Neural progenitor cell (in vitro differentiated cells): ENCODE data around the gene CDK5RAP3. TPM values are rescaled to one million over a fixed set of nuclear protein-coding genes. Genes with fewer than 3 reads are reported as not detected.

Experiments
- DNase-seq: peaks from one replicate; pipeline ENCODE4 v3.0.0-alpha.2; 2016; ENCODE audit warnings: low spot score
- H2AFZ ChIP-seq: fragments of 200-600 bp; sonication (generic); replicated peaks from 2 replicates; pipeline ENCODE4 v1.6.1; 2016; ENCODE audit warnings: antibody characterized with exemption
- H3F3A ChIP-seq: fragments of 200-600 bp; sonication (generic); 2 replicates; pipeline ENCODE4 v1.6.1; 2016; ENCODE audit warnings: antibody characterized with exemption, low read depth
- H3K27ac ChIP-seq: fragments of 200-600 bp; sonication (generic); 2 replicates; pipeline ENCODE4 v1.5.1; 2016; ENCODE audit warnings: mild to moderate bottlenecking
- H3K27me3 ChIP-seq: fragments of 200-600 bp; sonication (generic); 2 replicates; pipeline ENCODE4 v1.6.1; 2016; ENCODE audit warnings: mild to moderate bottlenecking, moderate library complexity
- H3K36me3 ChIP-seq: fragments of 200-600 bp; sonication (generic); 2 replicates; pipeline ENCODE4 v1.5.1; 2016
- H3K4me1 ChIP-seq: fragments of 200-600 bp; sonication (generic); 2 replicates; pipeline ENCODE4 v1.6.1; 2016; ENCODE audit warnings: mixed run types
- H3K4me2 ChIP-seq: fragments of 200-600 bp; sonication (generic); 2 replicates; pipeline ENCODE4 v1.6.1; 2016
- H3K4me3 ChIP-seq: fragments of 200-600 bp; sonication (generic); 2 replicates; pipeline ENCODE4 v1.5.1; 2016
- H3K79me2 ChIP-seq: fragments of 200-600 bp; sonication (generic); 2 replicates; pipeline ENCODE4 v1.6.1; 2016; ENCODE audit warnings: low read depth
- H3K9ac ChIP-seq: fragments of 200-600 bp; sonication (generic); 2 replicates; pipeline ENCODE4 v1.6.1; 2016
- H3K9me3 ChIP-seq: fragments of 200-600 bp; sonication (generic); 2 replicates; pipeline ENCODE4 v1.5.1; 2016; ENCODE audit warnings: low read depth
- H4K20me1 ChIP-seq: fragments of 200-600 bp; sonication (generic); 2 replicates; pipeline ENCODE4 v1.6.1; 2016; ENCODE audit warnings: low read depth
- H3K27ac Mint-ChIP-seq: 3 replicates; pipeline ENCODE4 v1.8.0; 2021; ENCODE audit warnings: mixed read lengths
- H3K27me3 Mint-ChIP-seq: 2 replicates; pipeline ENCODE4 v1.8.0; 2022; ENCODE audit warnings: low read depth, mild to moderate bottlenecking, inconsistent platforms, moderate library complexity, mixed read lengths; ENCODE audit not compliant: insufficient read depth
- H3K36me3 Mint-ChIP-seq: 3 replicates; pipeline ENCODE4 v1.8.0; 2021; ENCODE audit warnings: mixed read lengths
- H3K4me1 Mint-ChIP-seq: 3 replicates; pipeline ENCODE4 v1.8.0; 2021; ENCODE audit warnings: mixed read lengths
- H3K4me3 Mint-ChIP-seq: 3 replicates; pipeline ENCODE4 v1.8.0; 2021; ENCODE audit warnings: mild to moderate bottlenecking, moderate library complexity, mixed read lengths
- H3K9me3 Mint-ChIP-seq: 3 replicates; pipeline ENCODE4 v1.8.0; 2020; ENCODE audit warnings: mixed read lengths
- CTCF ChIP-seq: fragments of 200-600 bp; sonication (generic); IDR thresholded peaks from 2 replicates; pipeline ENCODE4 v1.5.1; 2017; ENCODE audit warnings: antibody characterized with exemption, mild to moderate bottlenecking
- EZH2 ChIP-seq: fragments of 200-600 bp; sonication (generic); IDR thresholded peaks from 2 replicates; pipeline ENCODE4 v1.6.1; 2017; ENCODE audit warnings: antibody characterized with exemption, mild to moderate bottlenecking, moderate library complexity
- EZH2phosphoT487 ChIP-seq: fragments of 200-600 bp; sonication (generic); IDR thresholded peaks from 2 replicates; pipeline ENCODE4 v1.6.1; 2017; ENCODE audit warnings: antibody characterized with exemption
- total RNA-seq: library from RNA; depleted of rRNA; stranded (reverse); fragments of >200 nt; gene quantifications from 2 replicates; pipeline ENCODE4 v1.2.3, GENCODE V29; 2015; ENCODE audit warnings: low replicate concordance

CDK5RAP3 gene
- total RNA-seq, 1 donor from 2014 or later, result 104 TPM

GRCh38 chr17:47961406-47961805 lies 9.5 kb upstream of the CDK5RAP3 start:
- TF ChIP-seq EZH2 (no peak), EZH2phosphoT487 (no peak), CTCF (no peak)
- DNase-seq, result no peak
- no peaks in the 10 kb centered on the region for H3K9me3 Mint-ChIP-seq

GRCh38 chr17:47962901-47963300 lies 8.0 kb upstream of the CDK5RAP3 start:
- Histone ChIP-seq H3K36me3 (no peaks in the 10 kb centered on the region), H3K4me2 (no peak overlapping the region)

More at GRCh38 chr17:47961406-47961805, 9.5 kb upstream of the CDK5RAP3 start:
- Histone ChIP-seq H3K4me2 (no peak overlapping the region), H3K27ac (no peak overlapping the region), H3K4me1 (peaks cover 12% of the 10 kb centered on the region), H3F3A (no peaks in the 10 kb centered on the region), H2AFZ (no peak overlapping the region), H3K9ac (no peak overlapping the region), H3K79me2 (no peaks in the 10 kb centered on the region), H4K20me1 (no peaks in the 10 kb centered on the region), H3K4me3 (no peak overlapping the region), H3K27me3 (peaks cover 6% of the 10 kb centered on the region), H3K36me3 (no peaks in the 10 kb centered on the region), H3K9me3 (no peaks in the 10 kb centered on the region)
- Mint-ChIP-seq H3K4me3 (no peak overlapping the region), H3K27ac (no peak overlapping the region), H3K36me3 (no peaks in the 10 kb centered on the region), H3K27me3 (peaks cover 8% of the 10 kb centered on the region), H3K4me1 (no peaks in the 10 kb centered on the region)

GRCh38 chr17:47964856-47965255 lies 6.1 kb upstream of the CDK5RAP3 start:
- Histone ChIP-seq H4K20me1 (no peaks in the 10 kb centered on the region), H3K79me2 (no peaks in the 10 kb centered on the region), H3K9me3 (no peaks in the 10 kb centered on the region), H3K9ac (no peak overlapping the region), H3K4me2 (no peak overlapping the region), H3K4me3 (no peak overlapping the region), H3K27me3 (no peaks in the 10 kb centered on the region), H3K27ac (no peak overlapping the region), H2AFZ (no peak overlapping the region), H3F3A (no peaks in the 10 kb centered on the region), H3K36me3 (no peaks in the 10 kb centered on the region), H3K4me1 (no peaks in the 10 kb centered on the region)
- Mint-ChIP-seq H3K36me3 (no peaks in the 10 kb centered on the region), H3K27ac (no peak overlapping the region), H3K4me3 (no peak overlapping the region), H3K9me3 (no peaks in the 10 kb centered on the region), H3K27me3 (peaks cover 4% of the 10 kb centered on the region), H3K4me1 (peaks cover 3% of the 10 kb centered on the region)
- DNase-seq, result no peak
- TF ChIP-seq EZH2, result no peak

More at GRCh38 chr17:47962901-47963300, 8.0 kb upstream of the CDK5RAP3 start:
- Mint-ChIP-seq H3K4me1 (no peaks in the 10 kb centered on the region), H3K4me3 (no peak overlapping the region), H3K27me3 (peaks cover 6% of the 10 kb centered on the region), H3K36me3 (no peaks in the 10 kb centered on the region), H3K9me3 (no peaks in the 10 kb centered on the region), H3K27ac (no peak overlapping the region)
- TF ChIP-seq CTCF, result no peak
- no peak for TF ChIP-seq EZH2
- no peak for TF ChIP-seq EZH2phosphoT487
- Histone ChIP-seq H2AFZ (no peak overlapping the region), H3K4me3 (no peak overlapping the region), H3K27me3 (peaks cover 6% of the 10 kb centered on the region), H3F3A (no peaks in the 10 kb centered on the region), H3K27ac (no peak overlapping the region), H3K9me3 (no peaks in the 10 kb centered on the region), H4K20me1 (no peaks in the 10 kb centered on the region), H3K9ac (no peak overlapping the region), H3K4me1 (peaks cover 1% of the 10 kb centered on the region), H3K79me2 (no peaks in the 10 kb centered on the region)
- no peak for DNase-seq

GRCh38 chr17:47966079-47966519 lies 4.8 kb upstream of the CDK5RAP3 start:
- Histone ChIP-seq H4K20me1 (no peaks in the 10 kb centered on the region), H3K36me3 (no peaks in the 10 kb centered on the region), H3K4me2 (no peak overlapping the region), H3K4me3 (no peak overlapping the region), H3K27me3 (no peaks in the 10 kb centered on the region), H3K9ac (no peak overlapping the region), H3K27ac (no peak overlapping the region), H3K4me1 (peaks cover 5% of the 10 kb centered on the region), H3K9me3 (no peaks in the 10 kb centered on the region), H2AFZ (no peak overlapping the region), H3K79me2 (no peaks in the 10 kb centered on the region), H3F3A (no peaks in the 10 kb centered on the region)
- no peaks in the 10 kb centered on the region for H3K9me3 Mint-ChIP-seq
- H3K27ac Mint-ChIP-seq, result no peak overlapping the region
- no peaks in the 10 kb centered on the region for H3K36me3 Mint-ChIP-seq
- no peak for DNase-seq
- peak overlapping the region; percentile 28 for H3K4me3 Mint-ChIP-seq
- H3K27me3 Mint-ChIP-seq, result peaks cover 4% of the 10 kb centered on the region
- H3K4me1 Mint-ChIP-seq, result peaks cover 10% of the 10 kb centered on the region
- TF ChIP-seq CTCF, result no peak
